Stimulated activated CD8-positive, alpha-beta memory T cell treated with anti-CD3 and anti-CD28 coated beads, Interleukin-2, amount 100 ng/mL, for 48 hours (primary cell): Measurements from ENCODE around the gene ANKRD13B.
A peak's percentile ranks its signal among the peaks of the same experiment; 100 is the strongest.

Experiments used
- DNase-seq, 2 donors: peaks; one replicate each; pipeline ENCODE4 v3.0.0-alpha.2; 2020; ENCODE audit warnings: low read depth in 2 of 2

The ANKRD13B gene

GRCh38 chr17:29581583-29582253 is 11.2 kb upstream of the ANKRD13B start:
- no peak for DNase-seq

DNA sequence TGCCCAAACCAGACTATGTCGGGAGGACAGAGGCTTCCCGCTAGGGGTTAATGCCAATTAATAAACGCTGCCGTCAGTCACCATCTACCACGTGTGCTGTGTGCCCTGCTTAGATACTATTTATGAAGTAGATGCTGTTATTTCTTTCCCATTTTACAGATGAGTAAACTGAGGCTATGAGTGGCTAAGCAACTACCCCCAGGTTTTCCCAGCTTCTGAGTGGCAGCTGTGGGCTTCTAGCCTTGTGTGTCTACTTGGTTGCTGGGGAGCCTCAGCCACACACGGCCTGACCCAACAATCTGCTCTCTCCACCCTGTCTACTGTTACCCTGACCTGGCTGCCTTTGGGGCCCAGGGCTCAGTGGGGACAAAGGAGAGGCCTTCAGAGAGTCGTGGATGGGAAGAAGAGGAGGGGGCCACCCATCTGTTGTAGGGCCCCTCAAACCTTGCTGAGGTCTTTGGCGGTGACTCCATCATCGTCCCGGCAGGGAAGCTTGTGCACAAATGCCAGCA is 10.6 kb upstream of the ANKRD13B start:
- DNase-seq = no peak

DNA sequence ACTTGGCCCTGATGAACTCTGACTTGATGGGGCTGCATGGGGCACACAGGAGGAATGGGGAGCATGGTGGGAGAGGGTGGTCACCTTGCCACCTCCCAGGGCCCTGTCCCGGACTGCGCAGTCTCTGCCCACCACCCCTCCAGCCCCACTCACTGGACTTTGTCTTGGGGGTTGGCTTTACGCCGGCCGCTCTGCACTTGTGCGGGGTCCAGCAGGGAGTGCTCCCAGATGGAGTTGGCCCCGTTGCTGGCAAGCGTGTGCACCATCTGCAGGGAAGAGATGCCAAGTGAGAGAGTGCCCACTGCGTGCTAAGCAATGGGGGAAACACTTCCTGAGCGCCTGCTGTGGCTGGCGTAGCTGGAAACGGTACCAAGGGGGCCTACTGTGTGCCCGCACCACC is 10.2 kb upstream of the ANKRD13B start:
- no peak for DNase-seq

DNA sequence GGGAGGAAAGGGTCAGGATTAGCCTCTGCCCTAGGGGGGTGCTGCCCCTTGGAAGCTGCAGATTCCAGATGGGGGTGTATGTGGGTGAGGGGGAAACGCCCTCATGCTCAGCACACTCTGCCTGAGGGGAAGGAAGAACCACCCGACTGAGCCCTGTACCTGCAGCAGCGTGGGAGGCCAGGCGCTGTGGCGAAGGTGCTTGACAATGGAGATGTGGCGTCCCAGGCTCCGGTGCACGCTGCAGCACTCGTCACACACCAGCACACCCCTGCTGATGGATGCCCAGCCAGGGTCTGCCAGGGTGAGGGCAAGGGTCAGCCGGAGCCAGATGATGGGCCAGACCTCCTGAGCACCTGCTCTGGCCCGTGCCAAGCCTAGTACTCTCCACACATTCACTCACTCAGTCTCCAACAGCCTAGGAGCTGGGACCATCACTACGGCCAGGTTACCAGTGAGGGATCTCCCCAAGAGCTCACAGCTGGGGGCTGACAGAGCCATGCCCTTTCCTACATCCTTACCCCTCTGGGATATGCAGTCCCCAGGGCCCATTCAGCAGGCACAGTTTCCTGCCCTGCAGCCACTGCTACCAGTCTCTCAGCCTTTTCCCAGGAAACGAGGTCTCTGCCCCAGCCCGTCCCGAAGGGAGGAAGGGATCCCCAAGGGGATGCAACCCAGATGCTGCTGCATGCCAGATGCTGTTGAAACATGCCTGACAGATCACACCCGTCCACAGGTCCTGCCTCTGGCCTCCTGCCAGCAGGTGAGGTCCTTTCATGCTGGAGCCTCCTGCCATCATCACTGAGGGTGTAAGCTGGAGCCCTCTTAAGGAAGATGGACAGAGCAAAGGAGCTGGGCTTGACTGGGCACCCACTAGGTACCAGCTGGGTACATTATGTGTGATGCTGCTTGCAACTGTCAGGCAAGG is 9.3 kb upstream of the ANKRD13B start:
- no peak for DNase-seq

GRCh38 chr17:29584452-29585079 is 8.4 kb upstream of the ANKRD13B start:
- no peak for DNase-seq

DNA sequence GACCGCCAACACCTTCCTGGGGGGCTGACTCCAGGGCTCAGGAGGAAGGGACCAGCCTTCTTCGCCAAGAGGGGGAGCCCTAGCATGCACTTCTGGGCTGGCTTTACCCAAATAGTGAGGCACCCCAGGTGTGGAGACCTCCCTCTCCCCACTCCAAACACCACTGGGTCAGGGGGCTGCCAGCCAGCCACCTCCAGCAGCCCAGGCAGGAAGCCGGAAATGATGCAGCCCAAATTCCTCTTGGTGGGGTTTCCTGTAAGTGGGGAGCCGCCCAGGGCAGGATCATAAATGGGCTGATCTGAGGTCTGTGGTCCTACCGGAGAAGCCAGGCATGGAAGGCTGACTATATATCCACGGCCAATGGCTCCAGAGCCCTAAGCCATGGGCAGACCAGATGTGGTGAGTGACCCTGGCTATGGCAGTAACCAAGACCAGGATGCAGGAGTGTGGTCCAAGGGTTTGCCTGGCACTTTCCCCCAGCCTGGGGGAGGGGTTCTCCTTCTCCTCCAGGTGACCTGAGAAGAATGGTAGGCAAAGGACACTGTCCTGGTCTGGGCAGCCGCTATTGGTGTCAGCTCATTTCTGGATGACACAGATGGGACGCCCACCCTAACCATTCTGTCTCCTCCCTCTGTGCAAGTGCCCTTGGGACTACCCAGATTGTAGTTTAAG is 7.7 kb upstream of the ANKRD13B start:
- no peak for DNase-seq

DNA sequence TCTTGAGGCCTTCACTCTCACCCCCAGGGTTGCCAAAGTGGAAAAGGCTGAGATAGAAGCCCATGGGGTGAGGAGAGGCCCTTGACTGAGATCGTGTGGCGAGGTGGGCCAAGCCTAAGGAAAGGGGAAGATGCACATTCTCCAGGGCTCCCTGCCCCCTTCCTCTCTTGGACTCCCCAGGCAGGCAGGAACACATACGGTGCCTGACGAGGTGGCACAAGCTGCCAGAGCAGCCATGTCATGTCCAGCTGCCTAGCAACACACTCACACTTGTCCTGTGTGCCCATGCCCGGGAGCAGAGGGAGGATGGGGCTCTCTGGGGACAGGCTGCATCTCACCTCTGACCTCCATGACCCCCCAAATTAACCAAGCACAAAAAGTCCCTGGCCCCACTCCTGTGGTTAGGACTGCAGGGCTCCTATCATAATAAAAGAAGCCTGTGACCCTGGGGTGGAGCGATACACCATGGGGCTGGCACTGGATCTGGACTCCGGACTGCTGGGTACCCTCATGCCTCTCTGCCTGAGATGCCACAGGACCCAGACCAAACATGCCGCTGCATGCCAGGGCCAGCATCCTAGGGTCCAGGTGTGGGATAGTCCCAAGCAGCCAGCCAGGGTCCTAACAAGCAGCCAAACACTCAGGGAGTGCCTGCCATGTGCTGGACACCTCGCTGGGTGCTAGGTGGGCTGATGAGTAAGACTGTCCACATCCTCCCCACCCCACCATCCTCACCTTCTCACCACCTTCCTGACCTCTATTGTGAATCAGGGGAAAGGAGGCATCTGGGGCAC is 6.1 kb upstream of the ANKRD13B start:
- DNase-seq = no peak

DNA sequence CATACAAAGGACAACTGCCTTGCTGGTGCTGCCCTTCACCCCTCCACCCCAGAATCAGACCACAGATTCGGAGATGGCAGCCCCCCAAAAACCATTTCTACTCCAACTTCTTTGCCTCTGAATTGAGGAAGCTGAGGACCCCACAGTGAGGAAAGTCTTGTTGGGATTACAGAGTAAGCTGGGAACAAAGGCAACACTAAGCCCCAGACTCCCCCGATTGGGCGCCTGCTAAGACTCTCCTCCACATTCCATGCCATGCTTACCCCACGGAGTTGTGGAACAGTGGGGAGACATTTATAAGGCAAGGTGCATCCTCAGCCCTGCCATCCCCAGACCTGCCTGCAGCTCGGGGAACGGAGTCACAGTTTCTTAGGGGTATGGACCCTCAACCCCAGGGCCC is 5.3 kb upstream of the ANKRD13B start:
- DNase-seq = no peak

GRCh38 chr17:29588017-29588561 is 4.8 kb upstream of the ANKRD13B start:
- DNase-seq = no peak

DNA sequence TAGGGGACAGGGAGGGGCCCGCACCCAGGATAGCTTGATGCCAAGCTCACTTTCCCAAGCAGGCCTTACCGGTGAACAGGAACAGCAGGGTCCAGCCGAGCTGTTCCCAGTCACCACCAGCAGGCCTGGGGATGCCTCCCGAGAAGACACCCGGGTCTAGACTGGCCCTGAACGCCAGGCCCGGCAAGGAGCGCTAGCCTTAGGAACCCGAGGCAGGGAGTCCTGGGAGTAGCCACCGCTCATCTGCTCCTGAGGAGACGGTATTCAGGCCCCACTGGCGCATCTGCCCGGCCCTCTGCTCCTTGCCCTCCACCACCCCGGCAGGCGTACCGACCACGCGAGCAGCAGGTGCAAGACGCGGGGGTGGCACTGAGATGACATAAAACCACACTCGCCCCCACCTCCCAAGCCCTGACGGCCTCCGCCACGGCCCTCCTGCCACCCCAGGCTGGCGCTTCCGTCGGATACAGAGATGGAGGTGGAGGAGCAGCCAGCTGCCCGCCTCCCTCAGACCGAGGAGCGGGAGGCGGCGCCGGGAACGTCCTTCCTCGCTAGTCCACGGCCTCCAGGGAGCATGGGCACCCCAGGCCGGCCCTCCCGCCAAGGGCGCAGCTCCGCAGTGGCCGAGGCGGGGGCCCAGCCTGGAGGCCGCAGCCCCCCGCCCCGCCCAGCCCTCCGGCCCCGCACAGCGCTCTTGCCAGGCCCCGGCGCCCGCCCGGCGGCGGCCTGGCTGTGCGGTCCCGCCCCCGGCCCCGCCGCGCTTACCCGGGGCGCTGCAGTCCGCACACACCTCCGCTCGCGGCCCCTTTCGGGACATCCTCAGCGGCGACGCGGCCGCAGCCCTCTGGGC is 4.1 kb upstream of the ANKRD13B start:
- DNase-seq = no peak

DNA sequence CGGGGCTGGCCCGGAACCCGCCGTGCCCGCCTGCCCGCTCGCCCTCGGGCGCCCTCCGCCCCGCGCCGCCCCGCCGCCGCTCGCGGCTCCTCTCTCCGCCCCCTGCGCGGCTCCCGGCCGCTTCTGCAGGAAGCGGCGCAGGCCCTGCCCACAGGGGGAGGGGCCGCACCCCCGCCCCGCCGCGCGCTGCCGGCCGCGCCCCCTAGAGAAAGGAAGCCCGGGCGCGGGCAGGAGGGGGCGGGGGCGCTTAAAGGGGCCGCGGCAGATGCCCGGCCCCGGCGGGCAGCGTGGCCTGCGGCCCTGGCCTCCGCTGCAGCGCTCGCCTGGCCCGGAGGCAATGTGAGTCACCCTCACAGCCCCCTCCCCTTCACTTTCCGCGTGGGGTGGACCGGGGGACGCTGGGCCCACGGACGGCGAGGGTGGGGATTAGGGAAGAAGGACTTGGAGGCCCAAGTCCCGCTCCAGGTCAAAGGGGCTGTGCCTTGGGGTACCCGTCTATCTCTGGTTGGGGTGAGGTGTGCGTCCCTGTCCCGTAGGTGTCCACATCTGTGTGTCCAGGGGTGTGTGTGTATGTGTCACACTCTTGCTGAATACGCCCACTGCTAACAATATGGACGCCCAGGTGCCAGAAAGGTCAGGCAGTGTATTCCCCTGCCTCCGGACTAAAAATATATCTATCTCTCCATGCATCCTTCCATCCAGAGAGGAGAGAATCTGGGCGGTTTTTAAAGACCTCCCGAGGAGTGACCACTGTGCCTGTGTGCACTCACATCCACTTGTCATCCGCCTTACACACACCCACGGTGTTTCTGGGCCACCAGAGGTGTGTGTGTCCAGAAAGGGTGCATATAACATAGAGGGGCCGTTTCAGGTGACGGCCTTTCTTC is 3.2 kb upstream of the ANKRD13B start, which contains the start of gene GIT1:
Gene GIT1 (minus strand): TSS at position 125 of the 887 bp plus-strand sequence. CDS start 270 bp downstream, outside the sequence.
- peak; percentile 76 to 85 for DNase-seq

DNA sequence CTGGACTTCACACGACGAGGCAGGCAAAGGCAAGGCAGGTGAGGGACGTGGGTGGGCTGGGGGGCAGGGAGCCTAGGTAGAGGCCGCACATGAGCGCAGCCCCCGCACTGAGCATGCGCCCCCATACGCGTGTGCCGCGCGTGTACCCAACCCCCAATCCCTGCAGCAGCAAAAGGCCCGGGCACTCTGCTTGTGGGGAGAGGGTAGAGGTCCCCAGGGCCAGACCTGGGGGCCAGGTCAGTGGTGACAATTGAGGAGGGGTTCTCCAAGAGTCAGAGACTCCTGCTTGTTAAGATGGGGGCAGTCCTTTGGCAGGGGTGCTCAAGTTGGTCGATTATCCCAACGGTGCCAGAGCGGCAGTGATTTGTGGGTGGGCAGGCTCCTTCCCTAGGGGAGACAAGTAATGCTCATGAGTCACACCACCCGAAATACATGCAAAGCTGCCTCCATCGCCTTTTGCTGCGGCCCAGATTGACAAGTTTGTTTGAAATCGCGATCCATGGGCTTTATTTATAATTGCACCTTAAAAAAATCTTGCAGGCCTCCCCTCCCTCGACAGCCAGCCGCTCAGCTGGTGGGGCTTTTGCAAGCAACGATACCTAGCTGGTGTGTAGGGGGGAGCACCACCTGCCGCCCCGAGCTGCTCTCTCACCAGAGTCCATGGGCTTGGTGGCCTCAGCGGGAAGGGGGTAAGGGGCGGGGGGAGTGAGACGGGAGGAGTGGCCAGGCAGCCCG is 2.4 kb upstream of the ANKRD13B start:
- no peak for DNase-seq

- DNase-seq = no peak
Measured at GRCh38 chr17:29591146-29591736, 1.7 kb upstream of the ANKRD13B start.

- peak; percentile 83 for DNase-seq
Measured at GRCh38 chr17:29591737-29592608, 959 bp upstream of the ANKRD13B start.

DNA sequence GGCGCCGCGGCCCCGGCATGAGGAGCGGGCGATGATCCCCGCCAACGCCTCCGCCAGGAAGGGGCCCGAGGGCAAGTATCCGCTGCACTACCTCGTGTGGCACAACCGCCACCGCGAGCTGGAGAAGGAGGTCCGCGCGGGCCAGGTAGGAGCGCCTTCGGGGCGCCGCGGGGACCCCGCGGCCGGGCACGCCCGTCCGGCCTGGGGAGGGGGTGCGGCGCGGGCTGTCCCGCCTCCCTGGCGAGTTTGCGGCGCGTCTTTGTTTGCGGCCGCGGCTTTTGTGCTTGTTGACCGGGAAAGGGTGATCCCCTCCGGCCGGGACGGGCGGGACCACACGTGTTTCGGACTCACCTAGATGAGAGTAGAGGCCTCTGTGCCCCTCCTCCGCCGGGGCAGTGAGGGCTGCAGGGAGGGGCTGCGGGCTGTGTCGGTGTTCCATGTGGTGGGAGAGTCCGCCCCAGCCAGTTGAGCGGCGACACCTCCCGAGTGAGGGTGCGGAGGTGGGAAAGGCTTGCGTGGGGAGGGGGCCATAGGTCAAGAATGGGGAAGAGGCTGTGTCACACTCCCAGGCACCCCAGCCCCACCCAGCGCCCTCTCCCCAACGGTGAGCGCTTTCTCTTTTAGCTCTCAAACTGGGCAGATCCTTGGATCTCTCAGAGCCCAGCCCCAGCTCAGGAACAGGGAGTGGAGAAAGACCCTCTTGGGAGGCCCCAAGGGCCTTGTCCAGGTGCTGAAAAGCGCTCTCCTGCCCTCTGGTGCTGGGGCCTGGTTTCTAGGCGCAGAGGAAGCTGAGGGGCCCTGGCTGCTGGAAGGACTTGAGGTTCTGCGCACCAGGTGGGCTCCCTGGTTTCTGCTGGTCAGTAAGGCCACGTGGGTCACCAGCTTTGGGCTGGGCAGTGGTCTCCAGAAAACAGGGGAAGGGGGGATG is 923 bp downstream of the ANKRD13B start:
- no peak for DNase-seq
